ENCODE results near the gene CPSF4.

Gene CPSF4

DNA sequence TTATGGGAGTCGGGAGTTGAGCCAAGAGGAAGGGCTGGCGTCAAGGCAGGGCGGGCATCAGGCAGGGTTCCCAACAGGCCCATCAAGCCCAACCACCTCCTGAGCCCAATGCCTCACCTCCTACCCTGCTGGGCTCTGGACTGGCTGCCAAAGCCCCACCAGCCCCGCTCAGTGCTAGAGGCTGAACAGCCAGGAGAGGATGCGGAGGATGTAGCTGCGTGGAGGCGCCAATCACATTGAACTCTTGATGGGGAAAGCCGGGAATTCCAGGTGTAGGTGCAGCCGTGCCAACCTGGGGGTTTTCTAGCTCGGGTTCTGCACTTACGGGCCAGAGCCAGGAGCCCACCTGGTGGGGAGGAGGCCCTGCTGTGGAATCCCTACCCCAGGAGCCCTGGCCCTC, 14.4 kb downstream of the CPSF4 start:
- Histone ChIP-seq H3K4me1 (ENCODE audit: control insufficient read depth, low read length) (no peaks in the 10 kb centered on the region), H3K27me3 (ENCODE audit: control insufficient read depth, low read length) (no peaks in the 10 kb centered on the region), H3K4me2 (ENCODE audit: low read length) (no peak overlapping the region), H3K9me3 (ENCODE audit: control insufficient read depth, insufficient read depth, low read length) (no peaks in the 10 kb centered on the region), H3K4me3 (ENCODE audit: low read length) (no peak overlapping the region), H3K79me2 (ENCODE audit: control insufficient read depth, low read length) (peaks cover 23% of the 10 kb centered on the region), H3F3A (ENCODE audit: control insufficient read depth, insufficient read depth) (no peaks in the 10 kb centered on the region), H3K27ac (ENCODE audit: low read depth, low read length) (no peak overlapping the region), H4K20me1 (ENCODE audit: control insufficient read depth, insufficient read depth, low read depth, low read length) (no peaks in the 10 kb centered on the region), H3K9me2 (replicated peaks; ENCODE audit: control insufficient read depth, low read length) (no peaks in the 10 kb centered on the region), H3K36me3 (ENCODE audit: control insufficient read depth, low read length) (peaks cover 97% of the 10 kb centered on the region)
- no peak for TF ChIP-seq EZH2phosphoT487 (IDR thresholded peaks at IDR 0.05; ENCODE audit: borderline replicate concordance, low read length)
- TF ChIP-seq, protein P1, sequence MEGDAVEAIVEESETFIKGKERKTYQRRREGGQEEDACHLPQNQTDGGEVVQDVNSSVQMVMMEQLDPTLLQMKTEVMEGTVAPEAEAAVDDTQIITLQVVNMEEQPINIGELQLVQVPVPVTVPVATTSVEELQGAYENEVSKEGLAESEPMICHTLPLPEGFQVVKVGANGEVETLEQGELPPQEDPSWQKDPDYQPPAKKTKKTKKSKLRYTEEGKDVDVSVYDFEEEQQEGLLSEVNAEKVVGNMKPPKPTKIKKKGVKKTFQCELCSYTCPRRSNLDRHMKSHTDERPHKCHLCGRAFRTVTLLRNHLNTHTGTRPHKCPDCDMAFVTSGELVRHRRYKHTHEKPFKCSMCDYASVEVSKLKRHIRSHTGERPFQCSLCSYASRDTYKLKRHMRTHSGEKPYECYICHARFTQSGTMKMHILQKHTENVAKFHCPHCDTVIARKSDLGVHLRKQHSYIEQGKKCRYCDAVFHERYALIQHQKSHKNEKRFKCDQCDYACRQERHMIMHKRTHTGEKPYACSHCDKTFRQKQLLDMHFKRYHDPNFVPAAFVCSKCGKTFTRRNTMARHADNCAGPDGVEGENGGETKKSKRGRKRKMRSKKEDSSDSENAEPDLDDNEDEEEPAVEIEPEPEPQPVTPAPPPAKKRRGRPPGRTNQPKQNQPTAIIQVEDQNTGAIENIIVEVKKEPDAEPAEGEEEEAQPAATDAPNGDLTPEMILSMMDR (IDR thresholded peaks at IDR 0.05; ENCODE audit: low read depth, low read length, poor library complexity, severe bottlenecking) = no peak

GRCh38 chr7:99455874-99456273, 17.1 kb downstream of the CPSF4 start:
- H3K9me3 ChIP-seq (ENCODE audit: control insufficient read depth, insufficient read depth, low read length) = no peaks in the 10 kb centered on the region
- peaks cover 13% of the 10 kb centered on the region for H3F3A ChIP-seq (ENCODE audit: control insufficient read depth, insufficient read depth)
- H3K36me3 ChIP-seq (ENCODE audit: control insufficient read depth, low read length) = peaks cover 97% of the 10 kb centered on the region
- no peak overlapping the region for H3K27ac ChIP-seq (ENCODE audit: low read depth, low read length)
- TF ChIP-seq, protein P1 (IDR thresholded peaks at IDR 0.05; ENCODE audit: low read depth, low read length, poor library complexity, severe bottlenecking) = no peak
- TF ChIP-seq EZH2phosphoT487 (IDR thresholded peaks at IDR 0.05; ENCODE audit: borderline replicate concordance, low read length) = no peak
- peaks cover 2% of the 10 kb centered on the region for H3K4me1 ChIP-seq (ENCODE audit: control insufficient read depth, low read length)
- H4K20me1 ChIP-seq (ENCODE audit: control insufficient read depth, insufficient read depth, low read depth, low read length) = peaks cover 6% of the 10 kb centered on the region; the same call in 1 of the 2 replicates
- no peak overlapping the region for H3K4me2 ChIP-seq (ENCODE audit: low read length)
- no peak overlapping the region for H3K4me3 ChIP-seq (ENCODE audit: low read length)
- no peaks in the 10 kb centered on the region for H3K9me2 ChIP-seq (replicated peaks; ENCODE audit: control insufficient read depth, low read length)
- H3K27me3 ChIP-seq (ENCODE audit: control insufficient read depth, low read length) = no peaks in the 10 kb centered on the region
- H3K79me2 ChIP-seq (ENCODE audit: control insufficient read depth, low read length) = peaks cover 48% of the 10 kb centered on the region

DNA sequence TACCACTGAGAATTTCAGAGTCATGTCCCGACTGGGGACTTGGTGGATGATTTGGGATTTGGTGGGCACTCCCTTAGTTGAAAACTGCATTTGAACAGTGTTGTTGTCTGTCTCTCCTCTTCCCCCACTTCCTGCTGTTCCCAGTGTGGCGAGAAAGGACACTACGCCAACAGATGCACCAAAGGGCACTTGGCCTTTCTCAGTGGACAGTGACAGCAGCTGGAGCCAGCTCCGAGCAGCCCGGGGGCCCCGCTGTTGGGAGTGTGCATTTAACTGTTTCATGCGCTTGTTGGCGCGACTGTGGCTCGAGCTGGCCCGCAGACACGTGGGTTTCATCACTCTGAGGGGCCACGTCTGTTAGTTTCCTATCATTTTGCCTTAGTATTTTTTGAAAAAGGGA, 17.5 kb downstream of the CPSF4 start:
- peaks cover 6% of the 10 kb centered on the region for H3K4me1 ChIP-seq (ENCODE audit: control insufficient read depth, low read length)
- no peak overlapping the region for H3K27ac ChIP-seq (ENCODE audit: low read depth, low read length)
- H4K20me1 ChIP-seq (ENCODE audit: control insufficient read depth, insufficient read depth, low read depth, low read length) = peaks cover 6% of the 10 kb centered on the region; the same call in 1 of the 2 replicates
- H3F3A ChIP-seq (ENCODE audit: control insufficient read depth, insufficient read depth) = peaks cover 16% of the 10 kb centered on the region
- H3K79me2 ChIP-seq (ENCODE audit: control insufficient read depth, low read length) = peaks cover 52% of the 10 kb centered on the region
- no peaks in the 10 kb centered on the region for H3K9me2 ChIP-seq (replicated peaks; ENCODE audit: control insufficient read depth, low read length)
- TF ChIP-seq, protein P1 (IDR thresholded peaks at IDR 0.05; ENCODE audit: low read depth, low read length, poor library complexity, severe bottlenecking) = no peak
- TF ChIP-seq EZH2phosphoT487 (IDR thresholded peaks at IDR 0.05; ENCODE audit: borderline replicate concordance, low read length) = no peak
- H3K9me3 ChIP-seq (ENCODE audit: control insufficient read depth, insufficient read depth, low read length) = no peaks in the 10 kb centered on the region
- H3K4me3 ChIP-seq (ENCODE audit: low read length) = no peak overlapping the region
- H3K4me2 ChIP-seq (ENCODE audit: low read length) = no peak overlapping the region
- H3K36me3 ChIP-seq (ENCODE audit: control insufficient read depth, low read length) = peaks cover 98% of the 10 kb centered on the region
- no peaks in the 10 kb centered on the region for H3K27me3 ChIP-seq (ENCODE audit: control insufficient read depth, low read length)

All from DOHH2 (cell line).